WERI-Rb-1 (cell line): ENCODE results near the gene MAP2K6.

Experiments
- DNase-seq: peaks from one replicate; pipeline ENCODE4 v3.0.0-alpha.2; 2020
- H3K27ac ChIP-seq: fragments of 250-450 bp; sonication (Bioruptor Pico); 2 replicates; pipeline ENCODE4 v1.5.1; 2020; ENCODE audit warnings: mild to moderate bottlenecking, moderate library complexity
- H3K27me3 ChIP-seq: fragments of 250-450 bp; sonication (Bioruptor Pico); 2 replicates; pipeline ENCODE4 v1.5.1; 2021; ENCODE audit warnings: mild to moderate bottlenecking, low read depth, moderate library complexity; ENCODE audit not compliant: insufficient read depth, severe bottlenecking
- H3K36me3 ChIP-seq: fragments of 250-450 bp; sonication (Bioruptor Pico); 2 replicates; pipeline ENCODE4 v1.5.1; 2020; ENCODE audit warnings: mild to moderate bottlenecking, moderate library complexity
- H3K4me3 ChIP-seq: 2 replicates; pipeline ENCODE4 v1.5.1; 2011; ENCODE audit warnings: low read depth, mild to moderate bottlenecking, control low read depth, low read length
- H3K9me3 ChIP-seq: fragments of 250-450 bp; sonication (Bioruptor Pico); 2 replicates; pipeline ENCODE4 v1.5.1; 2021; ENCODE audit warnings: mild to moderate bottlenecking, moderate library complexity; ENCODE audit not compliant: severe bottlenecking
- CTCF ChIP-seq: IDR thresholded peaks from 2 replicates; pipeline ENCODE4 v1.5.1; 2011; ENCODE audit warnings: low read depth, mild to moderate bottlenecking, control low read depth, inconsistent platforms, low read length

The MAP2K6 gene

GRCh38 chr17:69427486-69428197 lies 13.1 kb downstream of the MAP2K6 start:
- H3K27ac ChIP-seq = no peak overlapping the region
- no peak for DNase-seq
- no peaks in the 10 kb centered on the region for H3K36me3 ChIP-seq
- no peaks in the 10 kb centered on the region for H3K9me3 ChIP-seq
- H3K4me3 ChIP-seq = no peak overlapping the region
- TF ChIP-seq CTCF = no peak
- no peaks in the 10 kb centered on the region for H3K27me3 ChIP-seq

GRCh38 chr17:69428252-69428980 lies 13.9 kb downstream of the MAP2K6 start:
- no peak for TF ChIP-seq CTCF
- no peaks in the 10 kb centered on the region for H3K9me3 ChIP-seq
- H3K36me3 ChIP-seq = no peaks in the 10 kb centered on the region
- H3K4me3 ChIP-seq = no peak overlapping the region
- H3K27ac ChIP-seq = no peak overlapping the region
- DNase-seq = no peak
- no peaks in the 10 kb centered on the region for H3K27me3 ChIP-seq

GRCh38 chr17:69430488-69430887 lies 16.0 kb downstream of the MAP2K6 start:
- DNase-seq = no peak

GRCh38 chr17:69431835-69432234 lies 17.3 kb downstream of the MAP2K6 start:
- Histone ChIP-seq H3K27me3 (no peaks in the 10 kb centered on the region), H3K4me3 (no peak overlapping the region), H3K36me3 (no peaks in the 10 kb centered on the region), H3K9me3 (no peaks in the 10 kb centered on the region), H3K27ac (no peak overlapping the region)
- TF ChIP-seq CTCF = peak; percentile 29; the same call in 1 of the 2 replicates
- peak; percentile 54 for DNase-seq

More at GRCh38 chr17:69430488-69430887, 16.0 kb downstream of the MAP2K6 start:
- Histone ChIP-seq H3K27me3 (no peaks in the 10 kb centered on the region), H3K36me3 (no peaks in the 10 kb centered on the region), H3K9me3 (no peaks in the 10 kb centered on the region), H3K27ac (peak overlapping the region; percentile 39), H3K4me3 (no peak overlapping the region)
- TF ChIP-seq CTCF = no peak

DNA sequence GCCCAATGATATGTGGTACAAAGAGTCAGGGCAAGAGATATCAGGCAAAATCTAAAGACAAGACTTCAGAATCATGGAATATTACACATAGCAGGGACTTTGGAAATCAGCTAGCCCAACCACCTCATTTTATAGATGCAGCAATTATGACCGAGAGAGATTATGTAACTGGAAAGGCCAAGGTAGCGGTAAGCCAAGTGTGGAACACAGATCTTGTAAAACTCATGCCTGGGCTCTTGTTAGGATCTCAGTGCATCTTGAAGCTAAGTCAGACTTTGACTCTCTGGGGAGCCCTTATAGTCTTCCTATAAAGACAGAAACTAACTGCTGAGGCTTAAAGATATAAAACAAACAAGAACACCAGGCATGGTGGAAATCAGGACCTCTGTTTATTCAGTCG lies 18.6 kb downstream of the MAP2K6 start:
- TF ChIP-seq CTCF = no peak

More for the DNA sequence above, 18.6 kb downstream of the MAP2K6 start:
- Histone ChIP-seq H3K36me3 (no peaks in the 10 kb centered on the region), H3K9me3 (no peaks in the 10 kb centered on the region), H3K27me3 (no peaks in the 10 kb centered on the region), H3K27ac (no peak overlapping the region), H3K4me3 (no peak overlapping the region)
- no peak for DNase-seq
